Duodenal mucosa (tissue), 2 donors: ENCODE results near the gene AHCYL1.
"Not testable (repeated sequence)": the region's sequence is repeated elsewhere in the genome, so short reads cannot be mapped to it uniquely, and the experiment has no call there.

Source experiments
- H3K27ac ChIP-seq: one replicate; pipeline ENCODE4 v1.7.0; 2013; ENCODE audit warnings: low read depth, low read length
- H3K27me3 ChIP-seq, 2 donors: one replicate each; pipeline ENCODE4 v1.7.0; 2013; ENCODE audit warnings: low read length in 2 of 2, control low read depth in 1 of 2; ENCODE audit not compliant: insufficient read depth in 2 of 2, control insufficient read depth in 1 of 2
- H3K36me3 ChIP-seq, 2 donors: one replicate each; pipeline ENCODE4 v1.7.0; 2013; ENCODE audit warnings: low read length in 2 of 2, control low read depth in 1 of 2; ENCODE audit not compliant: insufficient read depth in 2 of 2, control insufficient read depth in 1 of 2
- H3K4me1 ChIP-seq, 2 donors: one replicate each; pipeline ENCODE4 v1.7.0; 2013; ENCODE audit warnings: low read length in 2 of 2, control low read depth in 1 of 2; ENCODE audit not compliant: insufficient read depth in 2 of 2, control insufficient read depth in 1 of 2
- H3K4me3 ChIP-seq, 2 donors: one replicate each; pipeline ENCODE4 v1.7.0; 2013; ENCODE audit warnings: low read length in 2 of 2, low read depth in 1 of 2
- H3K9ac ChIP-seq, 2 donors: one replicate each; pipeline ENCODE4 v1.7.0; 2013; ENCODE audit warnings: low read length in 2 of 2, low read depth in 1 of 2
- H3K9me3 ChIP-seq, 2 donors: one replicate each; pipeline ENCODE4 v1.7.0; 2013; ENCODE audit warnings: low read length in 2 of 2, control low read depth in 1 of 2; ENCODE audit not compliant: control insufficient read depth in 1 of 2

Gene AHCYL1

GRCh38 chr1:109950509-109950908, 34.1 kb upstream of the AHCYL1 start:
- H3K9me3 ChIP-seq, result no peaks in the 10 kb centered on the region
- H3K4me1 ChIP-seq, result peaks cover 6 to 14% of the 10 kb centered on the region in 2 donors
- H3K27me3 ChIP-seq, result no peaks in the 10 kb centered on the region

GRCh38 chr1:109951501-109951900, 33.1 kb upstream of the AHCYL1 start:
- H3K27me3 ChIP-seq, H3K9me3 ChIP-seq, H3K9ac ChIP-seq, H3K4me3 ChIP-seq, H3K27ac ChIP-seq, H3K36me3 ChIP-seq: not testable (repeated sequence)
- H3K4me1 ChIP-seq, result peaks cover 6 to 14% of the 10 kb centered on the region in 2 donors

More at GRCh38 chr1:109950509-109950908, 34.1 kb upstream of the AHCYL1 start:
- Histone ChIP-seq H3K36me3 (no peaks in the 10 kb centered on the region), H3K27ac (no peak overlapping the region), H3K4me3 (no peak overlapping the region), H3K9ac (no peak overlapping the region)

- H3K4me3 ChIP-seq, result no peak overlapping the region
- no peak overlapping the region for H3K27ac ChIP-seq
- H3K9ac ChIP-seq, result no peak overlapping the region
- H3K27me3 ChIP-seq, result no peaks in the 10 kb centered on the region
- H3K36me3 ChIP-seq, result no peaks in the 10 kb centered on the region
- H3K4me1 ChIP-seq, result peaks cover 0 to 4% of the 10 kb centered on the region in 2 donors
- H3K9me3 ChIP-seq, result no peaks in the 10 kb centered on the region
Measured at GRCh38 chr1:109954041-109954512, 30.5 kb upstream of the AHCYL1 start.

- H3K4me3 ChIP-seq, result no peak overlapping the region
- no peak overlapping the region for H3K9ac ChIP-seq
- H3K9me3 ChIP-seq, result no peaks in the 10 kb centered on the region
- no peaks in the 10 kb centered on the region for H3K36me3 ChIP-seq
- no peak overlapping the region for H3K27ac ChIP-seq
- H3K27me3 ChIP-seq, result no peaks in the 10 kb centered on the region
- peaks cover 21 to 22% of the 10 kb centered on the region in 2 donors for H3K4me1 ChIP-seq
Measured at GRCh38 chr1:109959632-109959973, 25.0 kb upstream of the AHCYL1 start.

- Histone ChIP-seq H3K36me3 (no peaks in the 10 kb centered on the region), H3K9ac (no peak overlapping the region), H3K27me3 (no peaks in the 10 kb centered on the region), H3K4me3 (no peak overlapping the region), H3K27ac (no peak overlapping the region), H3K9me3 (no peaks in the 10 kb centered on the region), H3K4me1 (peaks cover 21 to 22% of the 10 kb centered on the region in 2 donors)
Measured at GRCh38 chr1:109959974-109960744, 24.4 kb upstream of the AHCYL1 start.

- Histone ChIP-seq H3K4me3 (no peak overlapping the region), H3K36me3 (no peaks in the 10 kb centered on the region), H3K27me3 (no peaks in the 10 kb centered on the region), H3K9me3 (no peaks in the 10 kb centered on the region), H3K27ac (no peak overlapping the region), H3K9ac (no peak overlapping the region), H3K4me1 (peaks cover 21 to 22% of the 10 kb centered on the region in 2 donors)
Measured at GRCh38 chr1:109960745-109961094, 23.8 kb upstream of the AHCYL1 start.

- no peaks in the 10 kb centered on the region for H3K36me3 ChIP-seq
- no peak overlapping the region for H3K9ac ChIP-seq
- no peaks in the 10 kb centered on the region for H3K27me3 ChIP-seq
- no peak overlapping the region for H3K27ac ChIP-seq
- peaks cover 21 to 22% of the 10 kb centered on the region in 2 donors for H3K4me1 ChIP-seq
- H3K4me3 ChIP-seq, result no peak overlapping the region
- H3K9me3 ChIP-seq, result no peaks in the 10 kb centered on the region
Measured at GRCh38 chr1:109963864-109964263, 20.7 kb upstream of the AHCYL1 start.

- Histone ChIP-seq H3K4me1 (no peaks in the 10 kb centered on the region), H3K4me3 (no peak overlapping the region), H3K27ac (no peak overlapping the region), H3K9me3 (no peaks in the 10 kb centered on the region), H3K36me3 (no peaks in the 10 kb centered on the region), H3K27me3 (no peaks in the 10 kb centered on the region), H3K9ac (no peak overlapping the region)
Measured at GRCh38 chr1:109969146-109969829, 15.3 kb upstream of the AHCYL1 start.

- Histone ChIP-seq H3K27me3 (no peaks in the 10 kb centered on the region), H3K9ac (no peak overlapping the region), H3K4me1 (no peaks in the 10 kb centered on the region), H3K27ac (no peak overlapping the region), H3K4me3 (no peak overlapping the region), H3K36me3 (no peaks in the 10 kb centered on the region), H3K9me3 (no peaks in the 10 kb centered on the region)
Measured at GRCh38 chr1:109969907-109970306, 14.7 kb upstream of the AHCYL1 start.

GRCh38 chr1:109971559-109971958, 13.0 kb upstream of the AHCYL1 start:
- Histone ChIP-seq H3K4me1 (no peaks in the 10 kb centered on the region), H3K9ac (no peak overlapping the region), H3K4me3 (no peak overlapping the region), H3K27ac (no peak overlapping the region), H3K36me3 (no peaks in the 10 kb centered on the region), H3K27me3 (no peaks in the 10 kb centered on the region), H3K9me3 (no peaks in the 10 kb centered on the region)
